Testis (tissue), 2 donors: ENCODE results near the gene PNMA8A.

Experiments
- POLR2A ChIP-seq: fragments of 450-650 bp; IDR thresholded peaks from one replicate; pipeline ENCODE4 v1.6.1; 2017; ENCODE audit warnings: antibody characterized with exemption, mild to moderate bottlenecking, moderate library complexity
- TF ChIP-seq, protein P1 (sequence below), 3 experiments: fragments of 450-650 bp in 2 of 3; fragments of 200-600 bp in 1 of 3; sonication (generic) in 1 of 3; IDR thresholded peaks; one replicate each; pipeline ENCODE4 v1.5.1; 2016 to 2019; ENCODE audit warnings: antibody characterized with exemption in 3 of 3, mild to moderate bottlenecking in 2 of 3, moderate library complexity in 1 of 3

DNA sequence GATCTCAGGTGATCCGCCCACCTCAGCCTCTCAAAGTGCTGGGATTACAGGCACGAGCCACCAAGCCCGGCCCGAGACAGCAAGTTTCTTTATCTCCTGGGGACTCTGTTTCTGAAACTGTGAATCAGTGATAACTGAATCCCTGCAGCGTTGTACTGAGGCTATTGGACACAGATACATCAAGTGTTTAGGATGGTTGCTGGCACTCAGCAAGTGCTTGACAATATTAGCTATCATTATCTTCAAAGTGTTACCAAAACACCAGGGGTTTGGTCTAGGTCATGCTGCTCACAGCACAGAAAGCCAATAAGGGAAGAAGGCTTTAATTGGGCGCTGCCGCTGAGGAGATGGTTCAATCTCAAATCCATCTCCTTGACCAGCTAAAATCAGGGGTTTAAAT is 22.1 kb downstream of the PNMA8A start:
- TF ChIP-seq, protein P1, sequence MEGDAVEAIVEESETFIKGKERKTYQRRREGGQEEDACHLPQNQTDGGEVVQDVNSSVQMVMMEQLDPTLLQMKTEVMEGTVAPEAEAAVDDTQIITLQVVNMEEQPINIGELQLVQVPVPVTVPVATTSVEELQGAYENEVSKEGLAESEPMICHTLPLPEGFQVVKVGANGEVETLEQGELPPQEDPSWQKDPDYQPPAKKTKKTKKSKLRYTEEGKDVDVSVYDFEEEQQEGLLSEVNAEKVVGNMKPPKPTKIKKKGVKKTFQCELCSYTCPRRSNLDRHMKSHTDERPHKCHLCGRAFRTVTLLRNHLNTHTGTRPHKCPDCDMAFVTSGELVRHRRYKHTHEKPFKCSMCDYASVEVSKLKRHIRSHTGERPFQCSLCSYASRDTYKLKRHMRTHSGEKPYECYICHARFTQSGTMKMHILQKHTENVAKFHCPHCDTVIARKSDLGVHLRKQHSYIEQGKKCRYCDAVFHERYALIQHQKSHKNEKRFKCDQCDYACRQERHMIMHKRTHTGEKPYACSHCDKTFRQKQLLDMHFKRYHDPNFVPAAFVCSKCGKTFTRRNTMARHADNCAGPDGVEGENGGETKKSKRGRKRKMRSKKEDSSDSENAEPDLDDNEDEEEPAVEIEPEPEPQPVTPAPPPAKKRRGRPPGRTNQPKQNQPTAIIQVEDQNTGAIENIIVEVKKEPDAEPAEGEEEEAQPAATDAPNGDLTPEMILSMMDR (IDR thresholded peaks at IDR 0.05): no peak
- TF ChIP-seq POLR2A: no peak
